Activated CD8-positive, alpha-beta memory T cell treated with anti-CD3 and anti-CD28 coated beads for 4 hours (primary cell): ENCODE measurements around the gene MSMO1.

ENCODE experiments used
- DNase-seq, 2 donors: peaks; one replicate each; pipeline ENCODE4 v3.0.0-alpha.2; 2020; ENCODE audit warnings: low read depth in 2 of 2

MSMO1 gene

GRCh38 chr4:165360041-165360695 lies 32.7 kb downstream of the MSMO1 start:
- no peak for DNase-seq

GRCh38 chr4:165360985-165361670 lies 33.7 kb downstream of the MSMO1 start:
- no peak for DNase-seq

- DNase-seq, result no peak
Measured at GRCh38 chr4:165361810-165362209, 34.3 kb downstream of the MSMO1 start.

- DNase-seq, result no peak
Measured at GRCh38 chr4:165364452-165365080, 37.1 kb downstream of the MSMO1 start.

GRCh38 chr4:165367040-165367439 lies 39.6 kb downstream of the MSMO1 start:
- DNase-seq, result no peak

- no peak for DNase-seq
Measured at GRCh38 chr4:165368114-165368513, 40.6 kb downstream of the MSMO1 start.

GRCh38 chr4:165368567-165368966 lies 41.1 kb downstream of the MSMO1 start:
- no peak for DNase-seq

GRCh38 chr4:165369522-165369921 lies 42.1 kb downstream of the MSMO1 start:
- no peak for DNase-seq

GRCh38 chr4:165370530-165370929 lies 43.1 kb downstream of the MSMO1 start:
- no peak for DNase-seq

GRCh38 chr4:165375465-165375864 lies 48.0 kb downstream of the MSMO1 start:
- no peak for DNase-seq

GRCh38 chr4:165378398-165378744 lies 50.9 kb downstream of the MSMO1 start:
- no peak for DNase-seq

GRCh38 chr4:165378745-165379677 lies 51.5 kb downstream of the MSMO1 start, which contains the start of gene CPE:
CPE (plus strand) TSS chr4:165379008; CDS start chr4:165379222, 214 bp downstream.
- no peak for DNase-seq

GRCh38 chr4:165379678-165380064 lies 52.2 kb downstream of the MSMO1 start:
- no peak for DNase-seq

- no peak for DNase-seq
Measured at GRCh38 chr4:165380805-165381204, 53.3 kb downstream of the MSMO1 start.

GRCh38 chr4:165381821-165382373 lies 54.4 kb downstream of the MSMO1 start:
- DNase-seq, result no peak

- no peak for DNase-seq
Measured at GRCh38 chr4:165382640-165383039, 55.2 kb downstream of the MSMO1 start.

- DNase-seq, result no peak
Measured at GRCh38 chr4:165383591-165384073, 56.2 kb downstream of the MSMO1 start.

- no peak for DNase-seq
Measured at GRCh38 chr4:165384186-165384585, 56.7 kb downstream of the MSMO1 start.

- DNase-seq, result no peak
Measured at GRCh38 chr4:165384598-165384997, 57.1 kb downstream of the MSMO1 start.

GRCh38 chr4:165385126-165385525 lies 57.7 kb downstream of the MSMO1 start:
- DNase-seq, result no peak

GRCh38 chr4:165386328-165386727 lies 58.9 kb downstream of the MSMO1 start:
- no peak for DNase-seq

- DNase-seq, result no peak
Measured at GRCh38 chr4:165388756-165389155, 61.3 kb downstream of the MSMO1 start.
